Spleen (tissue), 7 donors: ENCODE measurements around the gene SIX5.

Experiments
- CTCF ChIP-seq, 11 experiments: fragments of 200-600 bp in 7 of 11; fragments of 450-650 bp in 4 of 11; sonication (generic) in 4 of 11; IDR thresholded peaks in 8 of 11; conservative IDR thresholded peaks in 3 of 11; 1 replicate in 7 of 11; 2 replicates in 4 of 11; pipeline versions ENCODE4 v1.4.0 to v1.8.0; 2016 to 2021; ENCODE audit warnings: antibody characterized with exemption in 11 of 11, inconsistent platforms in 4 of 11, mild to moderate bottlenecking in 1 of 11
- POLR2A ChIP-seq, 3 donors: fragments of 450-650 bp; IDR thresholded peaks; one replicate each; pipeline ENCODE4 v1.5.1; 2017; ENCODE audit warnings: antibody characterized with exemption in 3 of 3, mild to moderate bottlenecking in 1 of 3
- POLR2AphosphoS5 ChIP-seq, 3 donors: sonication (generic); formaldehyde crosslinking; IDR thresholded peaks; one replicate each; pipeline ENCODE4 v1.5.1; 2017; ENCODE audit warnings: antibody characterized with exemption in 3 of 3
- donor health status: DM: no; HTN: no; CAD: no; lungs with moderate emphysema.
- donor health status: DM: no; HTN: no; CAD: no.
- donor health status: DM: no; HTN: no; CAD: no.

GRCh38 chr19:45815481-45816216, 46.6 kb upstream of the SIX5 start:
- TF ChIP-seq CTCF (IDR thresholded peaks at IDR 0.05 in 8 of 11, conservative IDR thresholded peaks at IDR 0.05 in 3 of 11) (no peak), POLR2A (IDR thresholded peaks at IDR 0.05) (no peak), POLR2AphosphoS5 (IDR thresholded peaks at IDR 0.05) (peak in 2 of 3 donors; percentile 38 to 63)
